Measurements from ENCODE around the gene MYO7B. TPM values are rescaled to one million over a fixed set of nuclear protein-coding genes. Genes with fewer than 3 reads are reported as not detected.

MYO7B gene
- total RNA-seq, 1 donor from 2014 or later: 1.3 TPM

- Histone ChIP-seq H3K4me1 (peaks cover 6 to 14% of the 10 kb centered on the region in 2 donors), H3K36me3 (no peaks in the 10 kb centered on the region), H3K27me3 (no peaks in the 10 kb centered on the region), H3K27ac (peak overlapping the region; percentile 27 to 49), H3K9me3 (no peaks in the 10 kb centered on the region), H3K4me3 (peak overlapping the region in 1 of 2 donors; percentile 11)
- peak in 1 of 2 donors; percentile 93 for DNase-seq (ENCODE audit: low spot score in 2 of 2)
- TF ChIP-seq CTCF (IDR thresholded peaks at IDR 0.05): no peak
- intact Hi-C loops (cut with DNase I): loop anchor here (1.0 to 5.0 kb wide), 2 partner anchors 50 to 61 kb away; partner anchors contain the start of gene IWS1
Measured at GRCh38 chr2:127576433-127577207, 41.1 kb downstream of the MYO7B start.

GRCh38 chr2:127577208-127577475 is 41.7 kb downstream of the MYO7B start:
- no peaks in the 10 kb centered on the region for H3K36me3 ChIP-seq
- H3K4me3 ChIP-seq: no peak overlapping the region
- peaks cover 6 to 14% of the 10 kb centered on the region in 2 donors for H3K4me1 ChIP-seq
- no peaks in the 10 kb centered on the region for H3K27me3 ChIP-seq
- TF ChIP-seq CTCF (IDR thresholded peaks at IDR 0.05): no peak
- no peak overlapping the region for H3K27ac ChIP-seq
- intact Hi-C loops (cut with DNase I): loop anchor here (5.0 kb wide), 1 partner anchor 60 kb away; no protein-coding TSS in a partner anchor
- peak in 1 of 2 donors; percentile 42 for DNase-seq (ENCODE audit: low spot score in 2 of 2)
- no peaks in the 10 kb centered on the region for H3K9me3 ChIP-seq

- TF ChIP-seq CTCF (IDR thresholded peaks at IDR 0.05): no peak
- no peaks in the 10 kb centered on the region for H3K9me3 ChIP-seq
- H3K27me3 ChIP-seq: no peaks in the 10 kb centered on the region
- no peak for DNase-seq (ENCODE audit: low spot score in 2 of 2)
- no peak overlapping the region for H3K4me3 ChIP-seq
- intact Hi-C loops (cut with DNase I): loop anchor here (5.0 kb wide), 1 partner anchor 60 kb away; no protein-coding TSS in a partner anchor
- peaks cover 6 to 14% of the 10 kb centered on the region in 2 donors for H3K4me1 ChIP-seq
- no peaks in the 10 kb centered on the region for H3K36me3 ChIP-seq
- no peak overlapping the region for H3K27ac ChIP-seq
Measured at GRCh38 chr2:127577503-127577902, 42.0 kb downstream of the MYO7B start.

GRCh38 chr2:127577973-127578372 is 42.5 kb downstream of the MYO7B start:
- Histone ChIP-seq H3K9me3 (no peaks in the 10 kb centered on the region), H3K27me3 (no peaks in the 10 kb centered on the region), H3K36me3 (no peaks in the 10 kb centered on the region), H3K27ac (no peak overlapping the region), H3K4me3 (no peak overlapping the region), H3K4me1 (peaks cover 6 to 14% of the 10 kb centered on the region in 2 donors)
- TF ChIP-seq CTCF (IDR thresholded peaks at IDR 0.05): no peak
- no peak for DNase-seq (ENCODE audit: low spot score in 2 of 2)
- intact Hi-C loops (cut with DNase I): loop anchor here (5.0 kb wide), 1 partner anchor 59 kb away; no protein-coding TSS in a partner anchor

GRCh38 chr2:127578411-127578810 is 42.9 kb downstream of the MYO7B start:
- H3K27ac ChIP-seq: no peak overlapping the region
- no peaks in the 10 kb centered on the region for H3K36me3 ChIP-seq
- H3K4me3 ChIP-seq: no peak overlapping the region
- DNase-seq (ENCODE audit: low spot score in 2 of 2): no peak
- intact Hi-C loops (cut with DNase I): loop anchor here (5.0 kb wide), 1 partner anchor 59 kb away; no protein-coding TSS in a partner anchor
- H3K4me1 ChIP-seq: peaks cover 6 to 14% of the 10 kb centered on the region in 2 donors
- TF ChIP-seq CTCF (IDR thresholded peaks at IDR 0.05): no peak
- H3K9me3 ChIP-seq: no peaks in the 10 kb centered on the region
- no peaks in the 10 kb centered on the region for H3K27me3 ChIP-seq
